ENCODE results near the gene MAP2K2. TPM values are rescaled to one million over a fixed set of nuclear protein-coding genes. Genes with fewer than 3 reads are reported as not detected.

The MAP2K2 gene
- total and polyA plus RNA-seq, 4 donors = 40.3 to 72.7 (median 54.1) TPM

- TF ChIP-seq FOXA2 (IDR thresholded peaks at IDR 0.05) = no peak
- TF ChIP-seq CTCF (IDR thresholded peaks at IDR 0.05; ENCODE audit: low read depth, low read length, missing input control) = no peak
- no peak for TF ChIP-seq EGR1 (IDR thresholded peaks at IDR 0.05; ENCODE audit: low read depth in 2 of 2)
- no peak for TF ChIP-seq TAF1 (conservative IDR thresholded peaks at IDR 0.05)
- no peak for TF ChIP-seq SP1 (IDR thresholded peaks at IDR 0.05)
- no peak for TF ChIP-seq JUND (IDR thresholded peaks at IDR 0.05)
- no peak for TF ChIP-seq REST (IDR thresholded peaks at IDR 0.05)
- TF ChIP-seq FOXA1 (IDR thresholded peaks at IDR 0.05) = no peak
- no peak for TF ChIP-seq RAD21 (IDR thresholded peaks at IDR 0.05)
- no peak for TF ChIP-seq YY1 (IDR thresholded peaks at IDR 0.05)
- H3K27ac ChIP-seq (ENCODE audit: low read depth in 1 of 2, low read length in 2 of 2) = peak overlapping the region in 1 of 2 donors; percentile 30
- peaks cover 0 to 4% (median 0%) of the 10 kb centered on the region in 4 donors for H3K4me1 ChIP-seq (ENCODE audit: control insufficient read depth in 4 of 4, insufficient read depth in 4 of 4, low read length in 3 of 4)
- no peaks in the 10 kb centered on the region for H3K27me3 ChIP-seq (ENCODE audit: control insufficient read depth in 4 of 4, insufficient read depth in 4 of 4, low read length in 3 of 4)
- no peak overlapping the region for H3K4me3 ChIP-seq (ENCODE audit: low read depth in 1 of 3, low read length in 3 of 3)
- no peak for DNase-seq (ENCODE audit: low spot score)
- WGBS = 86% methylated on average over 35 of the region's 35 CpGs
- peaks cover 8 to 48% (median 10%) of the 10 kb centered on the region in 4 donors for H3K36me3 ChIP-seq (ENCODE audit: control insufficient read depth in 4 of 4, insufficient read depth in 3 of 4, low read depth in 1 of 4, low read length in 3 of 4)
- H3K9ac ChIP-seq (ENCODE audit: low read depth in 1 of 2, low read length in 2 of 2) = no peak overlapping the region
- H3K9me3 ChIP-seq (ENCODE audit: control insufficient read depth in 4 of 4, low read length in 3 of 4) = no peaks in the 10 kb centered on the region
Measured at GRCh38 chr19:4108767-4109625, 14.9 kb downstream of the MAP2K2 start.

- TF ChIP-seq ZBTB33 (IDR thresholded peaks at IDR 0.05) (no peak), NR2F2 (IDR thresholded peaks at IDR 0.05) (no peak), RAD21 (IDR thresholded peaks at IDR 0.05) (no peak), GABPA (IDR thresholded peaks at IDR 0.05 in 1 of 2, conservative IDR thresholded peaks at IDR 0.05 in 1 of 2) (no peak), YY1 (IDR thresholded peaks at IDR 0.05) (no peak), MAX (IDR thresholded peaks at IDR 0.05) (no peak), CTCF (IDR thresholded peaks at IDR 0.05; ENCODE audit: low read depth, low read length, missing input control) (no peak), RXRA (IDR thresholded peaks at IDR 0.05) (no peak), TAF1 (conservative IDR thresholded peaks at IDR 0.05) (no peak), SP1 (IDR thresholded peaks at IDR 0.05) (no peak), REST (IDR thresholded peaks at IDR 0.05) (no peak), HNF4A (conservative IDR thresholded peaks at IDR 0.05) (no peak), JUND (IDR thresholded peaks at IDR 0.05) (no peak), HNF4G (IDR thresholded peaks at IDR 0.05) (no peak)
- no peaks in the 10 kb centered on the region for H3K27me3 ChIP-seq (ENCODE audit: control insufficient read depth in 4 of 4, insufficient read depth in 4 of 4, low read length in 3 of 4)
- no peak overlapping the region for H3K9ac ChIP-seq (ENCODE audit: low read depth in 1 of 2, low read length in 2 of 2)
- H3K27ac ChIP-seq (ENCODE audit: low read depth in 1 of 2, low read length in 2 of 2) = no peak overlapping the region
- no peak overlapping the region for H3K4me3 ChIP-seq (ENCODE audit: low read depth in 1 of 3, low read length in 3 of 3)
- H3K4me1 ChIP-seq (ENCODE audit: control insufficient read depth in 4 of 4, insufficient read depth in 4 of 4, low read length in 3 of 4) = no peaks in the 10 kb centered on the region
- no peaks in the 10 kb centered on the region for H3K9me3 ChIP-seq (ENCODE audit: control insufficient read depth in 4 of 4, low read length in 3 of 4)
- DNase-seq (ENCODE audit: low spot score) = no peak
- peaks cover 7 to 47% (median 14%) of the 10 kb centered on the region in 4 donors for H3K36me3 ChIP-seq (ENCODE audit: control insufficient read depth in 4 of 4, insufficient read depth in 3 of 4, low read depth in 1 of 4, low read length in 3 of 4)
- WGBS = 87% methylated on average over 9 of the region's 9 CpGs
Measured at GRCh38 chr19:4103080-4103433, 20.9 kb downstream of the MAP2K2 start.

All from liver (tissue), 9 donors.